Measurements from ENCODE around the gene ZMYND8.

GRCh38 chr20:47164140-47164539, 192.4 kb downstream of the ZMYND8 start:
- TF ChIP-seq CTCF (IDR thresholded peaks at IDR 0.05) (no peak), EP300 (IDR thresholded peaks at IDR 0.05; ENCODE audit: low read depth) (no peak), POLR2AphosphoS5 (IDR thresholded peaks at IDR 0.05) (no peak)
